ENCODE results near the gene PALB2.

The PALB2 gene

GRCh38 chr16:23640931-23641765, at the start of gene PALB2, which contains the start of gene DCTN5:
Gene PALB2 (minus strand): TSS chr16:23641310. CDS start chr16:23641157, 153 bp downstream.
Gene DCTN5 (plus strand): TSS chr16:23641466. CDS start chr16:23641543, 77 bp downstream.
- DNase-seq (ENCODE audit: low read depth), result peak; percentile 94
- H3K4me3 ChIP-seq (replicated peaks; ENCODE audit: low read depth, low read length), result peak within 1 kb of the TSS; percentile 88
- no peak for TF ChIP-seq CTCF (IDR thresholded peaks at IDR 0.05; ENCODE audit: low read length, missing control alignments)

- no peak for DNase-seq (ENCODE audit: low read depth)
Observed at GRCh38 chr16:23689442-23690187, 48.5 kb upstream of the PALB2 start.

GRCh38 chr16:23687034-23687808, 46.1 kb upstream of the PALB2 start:
- DNase-seq (ENCODE audit: low read depth), result no peak
- no peak overlapping the region for H3K4me3 ChIP-seq (replicated peaks; ENCODE audit: low read depth, low read length)

More at GRCh38 chr16:23689442-23690187, 48.5 kb upstream of the PALB2 start:
- H3K4me3 ChIP-seq (replicated peaks; ENCODE audit: low read depth, low read length), result no peak overlapping the region
- no peak for TF ChIP-seq CTCF (IDR thresholded peaks at IDR 0.05; ENCODE audit: low read length, missing control alignments)

GRCh38 chr16:23683487-23683886, 42.4 kb upstream of the PALB2 start:
- TF ChIP-seq CTCF (IDR thresholded peaks at IDR 0.05; ENCODE audit: low read length, missing control alignments), result no peak
- no peak overlapping the region for H3K4me3 ChIP-seq (replicated peaks; ENCODE audit: low read depth, low read length)
- DNase-seq (ENCODE audit: low read depth), result no peak

More at GRCh38 chr16:23687034-23687808, 46.1 kb upstream of the PALB2 start:
- TF ChIP-seq CTCF (IDR thresholded peaks at IDR 0.05; ENCODE audit: low read length, missing control alignments), result no peak

- peak; percentile 86 for DNase-seq (ENCODE audit: low read depth)
- no peak for TF ChIP-seq CTCF (IDR thresholded peaks at IDR 0.05; ENCODE audit: low read length, missing control alignments)
Observed at GRCh38 chr16:23682181-23682580, 41.1 kb upstream of the PALB2 start.

GRCh38 chr16:23679986-23680336, 38.9 kb upstream of the PALB2 start:
- no peak for DNase-seq (ENCODE audit: low read depth)
- no peak for TF ChIP-seq CTCF (IDR thresholded peaks at IDR 0.05; ENCODE audit: low read length, missing control alignments)
- H3K4me3 ChIP-seq (replicated peaks; ENCODE audit: low read depth, low read length), result peak overlapping the region; percentile 64

More at GRCh38 chr16:23682181-23682580, 41.1 kb upstream of the PALB2 start:
- H3K4me3 ChIP-seq (replicated peaks; ENCODE audit: low read depth, low read length), result no peak overlapping the region
